GM12865 (cell line): ENCODE results near the gene DCAF4.

Experiments
- DNase-seq: peaks from one replicate; pipeline ENCODE4 v3.0.0; 2010; ENCODE audit warnings: low read depth
- H3K4me3 ChIP-seq: 2 replicates; pipeline ENCODE4 v1.5.1; 2011; ENCODE audit warnings: mild to moderate bottlenecking, low read depth, low read length, control low read depth
- TF ChIP-seq, protein P1 (sequence below): IDR thresholded peaks from 2 replicates; pipeline ENCODE4 v1.5.1; 2011; ENCODE audit warnings: low read length, control low read depth, low read depth, inconsistent platforms; ENCODE audit not compliant: insufficient read depth; ENCODE audit errors: missing control alignments

The DCAF4 gene

DNA sequence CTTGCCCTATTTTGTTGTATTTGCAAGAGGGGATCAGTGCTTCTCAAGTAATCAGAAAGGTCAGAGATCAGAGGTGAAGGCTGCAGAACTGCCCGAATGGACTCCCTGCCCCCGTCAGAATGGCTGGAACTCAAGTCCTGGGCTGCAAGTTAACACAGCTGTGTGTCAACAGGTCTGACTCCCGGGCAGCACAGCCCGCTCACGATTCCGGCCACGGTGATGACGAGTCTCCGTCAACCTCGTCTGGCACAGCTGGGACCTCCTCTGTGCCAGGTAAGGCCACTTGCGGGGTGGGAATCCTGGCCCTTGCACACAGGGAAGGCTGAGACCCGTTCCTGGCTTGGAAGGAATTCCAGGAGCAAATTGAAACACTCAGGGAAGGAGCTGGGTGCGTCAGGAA is 13.4 kb downstream of the DCAF4 start:
- DNase-seq = no peak
- no peak overlapping the region for H3K4me3 ChIP-seq
- TF ChIP-seq, protein P1, sequence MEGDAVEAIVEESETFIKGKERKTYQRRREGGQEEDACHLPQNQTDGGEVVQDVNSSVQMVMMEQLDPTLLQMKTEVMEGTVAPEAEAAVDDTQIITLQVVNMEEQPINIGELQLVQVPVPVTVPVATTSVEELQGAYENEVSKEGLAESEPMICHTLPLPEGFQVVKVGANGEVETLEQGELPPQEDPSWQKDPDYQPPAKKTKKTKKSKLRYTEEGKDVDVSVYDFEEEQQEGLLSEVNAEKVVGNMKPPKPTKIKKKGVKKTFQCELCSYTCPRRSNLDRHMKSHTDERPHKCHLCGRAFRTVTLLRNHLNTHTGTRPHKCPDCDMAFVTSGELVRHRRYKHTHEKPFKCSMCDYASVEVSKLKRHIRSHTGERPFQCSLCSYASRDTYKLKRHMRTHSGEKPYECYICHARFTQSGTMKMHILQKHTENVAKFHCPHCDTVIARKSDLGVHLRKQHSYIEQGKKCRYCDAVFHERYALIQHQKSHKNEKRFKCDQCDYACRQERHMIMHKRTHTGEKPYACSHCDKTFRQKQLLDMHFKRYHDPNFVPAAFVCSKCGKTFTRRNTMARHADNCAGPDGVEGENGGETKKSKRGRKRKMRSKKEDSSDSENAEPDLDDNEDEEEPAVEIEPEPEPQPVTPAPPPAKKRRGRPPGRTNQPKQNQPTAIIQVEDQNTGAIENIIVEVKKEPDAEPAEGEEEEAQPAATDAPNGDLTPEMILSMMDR = no peak

DNA sequence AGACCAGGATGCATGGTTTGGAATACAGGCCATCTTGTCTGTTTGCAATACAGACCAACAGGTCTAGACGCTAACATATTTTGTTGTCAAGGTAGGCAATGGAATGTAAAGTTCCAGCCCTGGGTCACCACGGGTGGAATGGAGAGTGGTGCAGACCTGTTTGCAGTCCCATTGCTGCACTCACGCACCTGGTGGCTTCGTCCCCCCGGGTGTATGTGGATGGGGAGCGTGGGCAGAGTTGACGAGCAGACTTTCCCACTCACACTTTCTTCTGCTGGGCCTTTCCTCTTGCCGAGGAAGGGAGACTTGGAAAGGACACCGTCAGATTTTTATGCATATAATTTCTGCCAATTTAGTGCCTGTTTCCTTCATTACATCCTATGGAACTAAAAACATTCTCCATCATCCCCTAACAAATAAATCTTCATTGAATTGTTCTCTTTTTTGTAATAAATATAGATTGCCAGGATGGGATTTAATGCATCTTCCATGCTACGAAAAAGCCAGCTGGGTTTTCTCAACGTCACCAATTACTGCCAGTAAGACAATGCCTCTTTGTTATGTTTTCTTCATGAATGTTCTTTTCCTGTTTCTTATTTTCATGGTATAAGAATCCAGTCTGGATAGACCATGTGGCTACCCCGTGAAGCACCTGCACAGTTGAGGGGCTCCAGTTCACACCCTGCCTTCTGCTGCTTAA is 15.2 kb downstream of the DCAF4 start:
- no peak for DNase-seq
- no peak overlapping the region for H3K4me3 ChIP-seq
- TF ChIP-seq, protein P1 = no peak

DNA sequence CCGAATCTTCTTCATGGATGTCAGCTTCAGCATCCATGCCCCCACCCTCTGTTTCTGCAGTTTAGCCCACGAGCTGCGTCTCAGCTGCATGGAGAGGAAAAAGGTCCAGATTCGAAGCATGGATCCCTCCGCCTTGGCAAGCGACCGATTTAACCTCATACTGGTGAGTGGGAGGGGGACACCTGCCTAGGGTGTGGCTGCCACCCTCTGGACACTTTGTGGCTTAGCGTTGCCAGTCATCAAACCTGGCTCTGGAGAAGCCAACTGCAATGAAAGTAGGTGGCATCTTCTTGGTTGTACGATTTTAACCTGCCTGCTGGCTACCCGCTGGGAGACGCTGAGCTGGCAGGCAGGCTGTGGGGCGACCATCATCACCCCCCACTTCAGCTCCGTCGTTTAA is 16.7 kb downstream of the DCAF4 start:
- TF ChIP-seq, protein P1 = no peak
- no peak for DNase-seq
- H3K4me3 ChIP-seq = no peak overlapping the region

DNA sequence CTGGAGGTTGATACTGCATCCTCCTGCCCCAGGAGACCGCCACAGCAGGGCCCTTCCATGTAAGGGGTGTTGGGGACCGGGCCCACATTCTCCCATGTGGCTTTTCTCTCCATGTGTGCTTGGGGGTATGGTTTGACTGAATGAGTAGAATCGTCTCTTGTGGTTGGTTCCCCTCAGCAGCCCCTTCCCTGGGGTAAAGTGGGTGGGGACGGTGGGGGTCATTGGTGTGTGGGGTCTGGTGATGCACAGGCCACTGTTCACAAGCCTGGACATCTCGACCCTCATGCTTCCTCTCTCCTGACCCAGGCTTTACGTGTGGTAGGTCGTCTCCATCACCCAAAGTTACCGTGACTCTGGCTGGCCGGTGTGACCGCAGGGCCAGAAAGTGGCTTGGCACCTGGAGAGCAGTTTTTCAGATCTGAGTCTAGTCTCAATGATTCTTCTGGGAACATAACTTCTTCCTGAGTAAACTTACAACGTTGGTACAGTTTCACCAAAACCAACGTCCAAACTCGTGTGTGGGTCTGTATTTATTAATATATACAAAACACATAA is 17.7 kb downstream of the DCAF4 start:
- no peak overlapping the region for H3K4me3 ChIP-seq
- DNase-seq = no peak
- TF ChIP-seq, protein P1 = no peak

DNA sequence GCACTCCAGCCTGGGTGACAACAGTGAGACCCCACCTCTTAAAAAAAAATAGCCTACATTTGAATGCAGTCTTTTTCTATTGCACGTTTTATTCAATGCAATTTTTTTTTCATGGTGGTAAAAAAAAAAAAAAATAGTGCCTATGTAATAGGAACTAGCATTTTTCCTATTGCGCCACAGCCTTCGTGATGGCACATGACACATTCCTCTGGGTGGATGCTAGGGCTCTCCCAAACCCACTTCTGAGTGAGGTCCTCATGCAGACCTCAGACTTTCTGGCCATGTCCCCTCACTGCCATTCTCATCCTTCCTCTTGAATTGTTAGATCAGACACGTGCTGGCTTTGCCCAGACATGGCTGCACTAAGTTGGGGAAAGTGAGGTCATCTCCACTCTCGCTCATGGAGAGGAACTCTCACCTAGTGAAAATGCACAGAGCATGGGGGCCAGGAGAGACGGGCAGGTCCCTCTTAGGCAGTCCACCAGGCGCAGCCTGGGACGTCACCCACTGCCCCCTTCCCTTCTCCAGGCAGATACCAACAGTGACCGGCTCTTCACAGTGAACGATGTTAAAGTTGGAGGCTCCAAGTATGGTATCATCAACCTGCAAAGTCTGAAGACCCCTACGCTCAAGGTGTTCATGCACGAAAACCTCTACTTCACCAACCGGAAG is 19.2 kb downstream of the DCAF4 start:
- TF ChIP-seq, protein P1 = no peak
- no peak overlapping the region for H3K4me3 ChIP-seq
- no peak for DNase-seq

DNA sequence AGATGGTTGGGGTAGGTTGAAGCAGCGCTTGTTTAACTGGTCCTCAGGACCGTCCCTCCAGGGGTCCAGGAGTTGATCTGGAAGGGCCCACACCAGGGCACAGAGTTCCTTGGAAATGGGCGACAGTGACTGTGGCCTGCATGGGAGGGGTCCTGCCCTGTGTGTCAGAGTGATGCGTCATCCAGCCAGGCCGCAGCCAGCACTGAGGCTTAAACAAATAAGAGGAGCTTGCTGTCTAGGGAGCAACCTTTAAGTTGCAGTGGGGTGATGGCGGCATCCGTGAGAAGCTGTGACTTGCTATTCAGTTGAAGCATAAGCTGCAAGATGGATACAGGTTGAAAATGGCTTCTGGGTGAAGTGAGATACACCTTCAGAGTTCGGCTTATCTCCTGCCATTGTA is 20.2 kb downstream of the DCAF4 start:
- TF ChIP-seq, protein P1 = no peak
- H3K4me3 ChIP-seq = no peak overlapping the region
- DNase-seq = no peak
